Measurements from ENCODE around the gene GALNT9. TPM values are rescaled to one million over a fixed set of nuclear protein-coding genes. Genes with fewer than 3 reads are reported as not detected.

GALNT9 gene
- total RNA-seq, 6 experiments from 2014 or later = not detected

DNA sequence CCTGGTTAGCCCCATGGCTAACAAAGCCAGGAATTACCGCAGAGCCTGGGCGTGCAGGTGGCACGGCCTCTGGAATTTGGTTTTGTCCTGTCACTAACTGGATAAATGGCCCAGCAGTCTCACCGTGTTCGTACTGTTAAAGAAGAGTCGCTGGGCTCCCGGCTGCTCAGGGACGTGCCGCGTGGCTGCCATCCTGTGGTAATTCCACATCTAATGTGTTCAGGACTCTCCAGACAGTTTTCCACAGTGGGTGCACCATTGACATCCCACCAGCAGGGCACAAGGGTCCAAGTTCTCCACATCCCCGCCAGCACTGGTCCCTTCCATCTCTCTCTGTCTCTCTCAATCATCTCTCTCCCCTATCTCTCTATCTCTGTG is 165.5 kb downstream of the GALNT9 start:
- Mint-ChIP-seq H3K27ac (no peak overlapping the region), H3K27me3 (ENCODE audit: insufficient read depth) (no peaks in the 10 kb centered on the region; the same call in 1 of the 2 replicates)

DNA sequence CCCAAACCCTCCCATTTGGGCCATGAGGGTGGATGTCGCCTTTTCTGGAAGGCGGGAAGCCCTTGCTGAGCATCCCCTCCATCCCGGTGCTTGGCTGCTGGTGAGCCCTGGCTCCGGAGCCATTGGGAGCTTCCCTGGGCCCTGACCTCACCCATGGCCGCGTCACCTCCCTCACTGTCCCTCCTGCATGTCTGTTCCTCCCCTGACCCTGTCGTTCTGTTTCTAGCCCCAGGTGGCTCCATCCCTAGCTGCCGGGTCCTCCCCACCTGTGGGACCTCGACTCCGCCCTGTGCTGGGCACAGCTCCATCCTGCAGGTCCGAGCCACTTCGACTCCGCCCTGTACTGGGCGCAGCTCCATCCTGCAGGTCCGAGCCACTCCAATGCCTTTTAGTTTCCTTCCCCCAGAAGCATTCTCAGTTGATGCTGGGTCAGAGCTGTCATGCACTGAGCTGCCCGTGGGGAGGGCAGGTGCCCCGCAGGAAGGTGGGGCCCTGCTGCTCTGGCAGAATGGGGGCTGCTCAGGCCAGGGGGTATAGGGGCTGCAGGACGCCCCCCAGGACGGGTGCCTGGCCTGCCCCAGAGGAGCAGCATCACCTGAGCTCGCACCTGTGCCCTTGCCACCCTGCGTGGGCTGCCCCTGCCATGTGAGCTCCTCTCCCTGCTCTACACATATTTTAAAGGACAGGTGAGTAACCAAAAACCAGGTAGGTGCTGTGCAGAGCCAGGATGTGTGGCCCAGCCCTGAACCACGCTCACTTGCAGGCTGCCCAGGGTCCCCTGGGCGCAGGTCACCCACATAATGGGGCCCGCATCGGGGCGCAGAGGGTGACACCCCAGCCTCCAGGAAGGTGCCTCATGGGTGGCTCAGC is 166.1 kb downstream of the GALNT9 start:
- H3K9me3 Mint-ChIP-seq = peaks cover 11% of the 10 kb centered on the region
- no peaks in the 10 kb centered on the region for H3K4me1 Mint-ChIP-seq (ENCODE audit: low read depth)
- no peak for DNase-seq
- H3K27ac Mint-ChIP-seq = no peak overlapping the region
- no peak overlapping the region for H3K4me3 Mint-ChIP-seq
- no peaks in the 10 kb centered on the region; the same call in 1 of the 2 replicates for H3K27me3 Mint-ChIP-seq (ENCODE audit: insufficient read depth)
- no peaks in the 10 kb centered on the region for H3K36me3 Mint-ChIP-seq (ENCODE audit: low read depth)
- TF ChIP-seq, protein P1, sequence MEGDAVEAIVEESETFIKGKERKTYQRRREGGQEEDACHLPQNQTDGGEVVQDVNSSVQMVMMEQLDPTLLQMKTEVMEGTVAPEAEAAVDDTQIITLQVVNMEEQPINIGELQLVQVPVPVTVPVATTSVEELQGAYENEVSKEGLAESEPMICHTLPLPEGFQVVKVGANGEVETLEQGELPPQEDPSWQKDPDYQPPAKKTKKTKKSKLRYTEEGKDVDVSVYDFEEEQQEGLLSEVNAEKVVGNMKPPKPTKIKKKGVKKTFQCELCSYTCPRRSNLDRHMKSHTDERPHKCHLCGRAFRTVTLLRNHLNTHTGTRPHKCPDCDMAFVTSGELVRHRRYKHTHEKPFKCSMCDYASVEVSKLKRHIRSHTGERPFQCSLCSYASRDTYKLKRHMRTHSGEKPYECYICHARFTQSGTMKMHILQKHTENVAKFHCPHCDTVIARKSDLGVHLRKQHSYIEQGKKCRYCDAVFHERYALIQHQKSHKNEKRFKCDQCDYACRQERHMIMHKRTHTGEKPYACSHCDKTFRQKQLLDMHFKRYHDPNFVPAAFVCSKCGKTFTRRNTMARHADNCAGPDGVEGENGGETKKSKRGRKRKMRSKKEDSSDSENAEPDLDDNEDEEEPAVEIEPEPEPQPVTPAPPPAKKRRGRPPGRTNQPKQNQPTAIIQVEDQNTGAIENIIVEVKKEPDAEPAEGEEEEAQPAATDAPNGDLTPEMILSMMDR (IDR thresholded peaks at IDR 0.05) = no peak

More for the DNA sequence above, 165.5 kb downstream of the GALNT9 start:
- H3K36me3 Mint-ChIP-seq (ENCODE audit: low read depth) = no peaks in the 10 kb centered on the region
- no peak for DNase-seq
- TF ChIP-seq, protein P1 (IDR thresholded peaks at IDR 0.05) = peak; percentile 63
- H3K4me3 Mint-ChIP-seq = no peak overlapping the region
- peaks cover 11% of the 10 kb centered on the region for H3K9me3 Mint-ChIP-seq
- no peaks in the 10 kb centered on the region for H3K4me1 Mint-ChIP-seq (ENCODE audit: low read depth)

DNA sequence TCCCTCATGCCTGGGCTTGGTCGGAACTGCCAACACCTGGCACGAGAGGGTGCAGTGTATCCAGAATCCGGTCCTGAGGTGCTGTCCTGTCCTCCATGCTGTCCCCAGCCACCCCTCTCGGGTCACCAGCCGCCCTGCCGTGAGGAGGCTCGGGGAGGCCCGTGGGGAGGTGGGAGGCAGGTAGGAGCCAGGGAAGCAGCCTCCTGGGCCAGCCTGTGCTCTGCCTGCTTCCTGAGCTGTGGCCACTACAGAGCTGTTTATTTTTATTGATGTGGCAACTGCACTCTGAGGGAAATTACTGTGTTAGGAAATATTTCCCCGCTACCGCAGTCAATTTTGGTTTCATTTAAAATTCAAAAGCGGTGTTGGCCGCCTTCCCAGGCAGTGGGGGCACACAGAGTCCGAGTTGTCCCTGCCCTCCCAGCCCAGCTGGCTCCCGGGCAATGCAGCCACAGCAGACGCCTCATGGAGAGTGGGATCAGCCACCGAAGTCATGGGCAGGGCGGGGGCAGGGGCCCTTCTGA is 166.8 kb downstream of the GALNT9 start:
- no peak overlapping the region for H3K4me3 Mint-ChIP-seq
- H3K27ac Mint-ChIP-seq = no peak overlapping the region
- H3K27me3 Mint-ChIP-seq (ENCODE audit: insufficient read depth) = no peaks in the 10 kb centered on the region; the same call in 1 of the 2 replicates
- TF ChIP-seq, protein P1 (IDR thresholded peaks at IDR 0.05) = peak; percentile 23; the same call in 1 of the 2 replicates
- H3K9me3 Mint-ChIP-seq = peaks cover 11% of the 10 kb centered on the region
- peak; percentile 80 for DNase-seq
- H3K4me1 Mint-ChIP-seq (ENCODE audit: low read depth) = no peaks in the 10 kb centered on the region
- no peaks in the 10 kb centered on the region for H3K36me3 Mint-ChIP-seq (ENCODE audit: low read depth)

DNA sequence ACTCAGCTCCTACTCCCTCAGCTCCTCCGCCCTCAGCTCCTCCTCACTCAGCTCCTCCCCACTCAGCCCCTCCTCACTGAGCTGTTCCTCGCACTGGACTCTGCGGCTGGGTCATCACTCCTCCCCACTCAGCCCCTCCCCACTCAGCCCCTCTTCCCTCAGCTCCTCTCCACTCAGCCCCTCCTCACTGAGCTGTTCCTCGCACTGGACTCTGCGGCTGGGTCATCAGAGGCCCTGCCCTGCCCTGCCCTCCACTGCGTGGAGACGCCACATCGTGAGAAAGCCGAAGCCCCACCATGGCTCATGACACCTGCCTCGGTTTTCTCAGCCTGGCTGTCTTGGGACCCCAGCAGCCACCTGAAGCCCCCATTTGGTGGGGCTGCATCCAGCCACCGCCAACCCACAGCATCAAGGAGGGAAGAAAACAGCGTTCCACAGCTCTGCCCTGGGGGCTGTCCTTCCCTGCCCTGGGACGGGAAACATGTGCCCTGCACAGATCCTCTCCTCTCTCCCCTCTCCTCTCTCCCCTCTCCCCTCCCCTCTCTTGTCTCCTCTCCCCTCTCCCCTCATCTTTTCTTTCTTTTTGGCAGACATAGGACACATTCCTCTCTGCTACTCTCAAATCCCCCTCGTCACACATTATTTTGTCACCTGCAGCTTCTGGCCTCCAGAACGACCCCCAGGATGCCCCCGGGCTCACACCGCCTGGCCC is 167.4 kb downstream of the GALNT9 start:
- H3K36me3 Mint-ChIP-seq (ENCODE audit: low read depth) = no peaks in the 10 kb centered on the region
- H3K9me3 Mint-ChIP-seq = peaks cover 8% of the 10 kb centered on the region
- no peak for DNase-seq
- H3K27ac Mint-ChIP-seq = no peak overlapping the region
- TF ChIP-seq, protein P1 (IDR thresholded peaks at IDR 0.05) = no peak
- H3K27me3 Mint-ChIP-seq (ENCODE audit: insufficient read depth) = no peaks in the 10 kb centered on the region; the same call in 1 of the 2 replicates
- H3K4me3 Mint-ChIP-seq = no peak overlapping the region
- H3K4me1 Mint-ChIP-seq (ENCODE audit: low read depth) = no peaks in the 10 kb centered on the region

DNA sequence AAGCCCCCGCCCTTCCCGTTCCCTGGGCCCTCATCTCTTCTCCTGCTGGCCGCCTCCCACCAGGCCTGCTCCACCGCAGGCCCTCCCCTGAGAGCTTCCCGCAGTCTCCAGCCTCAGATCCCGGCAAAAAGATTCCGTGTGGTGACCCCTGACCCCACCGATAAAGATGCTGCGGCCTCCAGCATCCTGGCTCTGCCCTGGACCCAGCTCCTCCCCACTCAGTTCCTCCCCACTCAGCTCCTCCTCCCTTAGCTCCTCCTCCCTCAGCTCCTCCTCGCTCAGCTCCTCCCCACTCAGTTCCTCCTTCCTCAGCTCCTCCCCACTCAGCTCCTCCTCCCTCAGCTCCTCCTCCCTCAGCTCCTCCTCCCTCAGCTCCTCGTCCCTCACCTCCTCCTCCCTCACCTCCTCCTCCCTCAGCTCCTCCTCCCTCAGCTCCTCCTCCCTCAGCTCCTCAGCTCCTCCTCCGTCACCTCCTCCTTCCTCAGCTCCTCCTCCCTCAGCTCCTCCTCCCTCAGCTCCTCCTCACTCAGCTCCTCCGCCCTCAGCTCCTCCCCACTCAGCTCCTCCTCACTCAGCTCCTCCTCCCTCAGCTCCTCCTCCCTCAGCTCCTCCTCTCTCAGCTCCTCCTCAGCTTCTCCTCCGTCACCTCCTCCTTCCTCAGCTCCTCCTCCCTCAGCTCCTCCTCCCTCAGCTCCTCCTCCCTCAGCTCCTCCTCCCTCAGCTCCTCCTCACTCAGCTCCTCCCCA is 168.2 kb downstream of the GALNT9 start:
- H3K4me3 Mint-ChIP-seq = no peak overlapping the region
- no peaks in the 10 kb centered on the region for H3K36me3 Mint-ChIP-seq (ENCODE audit: low read depth)
- TF ChIP-seq, protein P1 (IDR thresholded peaks at IDR 0.05) = no peak
- H3K9me3 Mint-ChIP-seq = peaks cover 4% of the 10 kb centered on the region; the same call in 1 of the 2 replicates
- H3K27me3 Mint-ChIP-seq (ENCODE audit: insufficient read depth) = no peaks in the 10 kb centered on the region; the same call in 1 of the 2 replicates
- DNase-seq = no peak
- no peak overlapping the region for H3K27ac Mint-ChIP-seq
- H3K4me1 Mint-ChIP-seq (ENCODE audit: low read depth) = no peaks in the 10 kb centered on the region
